Activated naive CD8-positive, alpha-beta T cell treated with anti-CD3 and anti-CD28 coated beads, Interleukin-2, amount 50 U/mL, for 24 hours (primary cell): ENCODE results near the gene PRSS2.
"Not testable (repeated sequence)": the region's sequence is repeated elsewhere in the genome, so short reads cannot be mapped to it uniquely, and the experiment has no call there.

Experiments used
- ATAC-seq: fragments of 150-1000 bp; cut with Tn5 transposase; one replicate; pipeline ENCODE4 v1.10.0; 2021
- DNase-seq: peaks from one replicate; pipeline ENCODE4 v3.0.0; 2021
- H3K27ac Mint-ChIP-seq: one replicate; pipeline ENCODE4 v1.8.0; 2021; ENCODE audit warnings: mild to moderate bottlenecking, mixed read lengths
- H3K27me3 Mint-ChIP-seq: one replicate; pipeline ENCODE4 v1.8.0; 2021; ENCODE audit warnings: mixed read lengths
- H3K36me3 Mint-ChIP-seq: one replicate; pipeline ENCODE4 v1.8.0; 2021; ENCODE audit warnings: low read depth, mixed read lengths
- H3K4me1 Mint-ChIP-seq: one replicate; pipeline ENCODE4 v1.8.0; 2021; ENCODE audit warnings: mixed read lengths
- H3K4me3 Mint-ChIP-seq: one replicate; pipeline ENCODE4 v1.8.0; 2021; ENCODE audit warnings: mild to moderate bottlenecking, moderate library complexity, mixed read lengths
- H3K9me3 Mint-ChIP-seq: one replicate; pipeline ENCODE4 v1.8.0; 2021; ENCODE audit warnings: mixed read lengths

The PRSS2 gene

DNA sequence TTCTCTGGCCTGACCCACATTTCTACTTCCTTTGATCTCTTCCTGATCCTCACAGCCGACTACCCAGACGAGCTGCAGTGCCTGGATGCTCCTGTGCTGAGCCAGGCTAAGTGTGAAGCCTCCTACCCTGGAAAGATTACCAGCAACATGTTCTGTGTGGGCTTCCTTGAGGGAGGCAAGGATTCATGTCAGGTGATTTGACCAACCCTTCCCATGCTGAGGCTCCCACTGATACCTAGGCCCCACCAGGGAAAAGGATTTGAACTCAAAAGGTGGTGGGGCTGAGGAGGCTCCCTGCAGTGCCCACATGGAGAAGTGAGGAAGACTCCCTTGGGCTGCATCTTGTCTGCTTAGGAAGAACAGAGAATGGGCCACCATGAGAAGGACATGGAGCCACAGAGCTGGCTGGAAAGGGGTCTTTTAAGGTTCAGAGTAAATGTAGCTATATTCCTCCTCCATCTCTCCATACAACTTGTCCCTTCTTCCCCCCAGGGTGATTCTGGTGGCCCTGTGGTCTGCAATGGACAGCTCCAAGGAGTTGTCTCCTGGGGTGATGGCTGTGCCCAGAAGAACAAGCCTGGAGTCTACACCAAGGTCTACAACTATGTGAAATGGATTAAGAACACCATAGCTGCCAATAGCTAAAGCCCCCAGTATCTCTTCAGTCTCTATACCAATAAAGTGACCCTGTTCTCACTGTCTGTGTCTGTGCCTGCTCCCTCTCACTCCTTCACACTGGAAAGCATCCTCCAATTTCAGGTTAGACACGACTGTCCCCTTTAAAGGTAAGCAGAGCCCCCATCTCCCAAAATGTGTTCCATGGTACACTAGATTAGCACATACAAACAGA lies 18.2 kb upstream of the PRSS2 start:
- Mint-ChIP-seq H3K27ac (no peak overlapping the region), H3K36me3 (no peaks in the 10 kb centered on the region), H3K4me1 (no peaks in the 10 kb centered on the region), H3K9me3 (no peaks in the 10 kb centered on the region), H3K4me3 (no peak overlapping the region), H3K27me3 (no peaks in the 10 kb centered on the region)
- DNase-seq (no peak), ATAC-seq (no peak)

- no peak for ATAC-seq
- no peaks in the 10 kb centered on the region for H3K4me1 Mint-ChIP-seq
- no peak overlapping the region for H3K27ac Mint-ChIP-seq
- no peaks in the 10 kb centered on the region for H3K36me3 Mint-ChIP-seq
- no peak for DNase-seq
- H3K27me3 Mint-ChIP-seq = no peaks in the 10 kb centered on the region
- H3K4me3 Mint-ChIP-seq = no peak overlapping the region
- H3K9me3 Mint-ChIP-seq = no peaks in the 10 kb centered on the region
Observed at GRCh38 chr7:142753366-142753765, 17.4 kb upstream of the PRSS2 start.

- not testable (repeated sequence) for H3K4me1 Mint-ChIP-seq, H3K4me3 Mint-ChIP-seq, H3K9me3 Mint-ChIP-seq, H3K27me3 Mint-ChIP-seq, ATAC-seq, H3K27ac Mint-ChIP-seq, DNase-seq, H3K36me3 Mint-ChIP-seq
Observed at GRCh38 chr7:142753925-142754491, 16.8 kb upstream of the PRSS2 start.

DNA sequence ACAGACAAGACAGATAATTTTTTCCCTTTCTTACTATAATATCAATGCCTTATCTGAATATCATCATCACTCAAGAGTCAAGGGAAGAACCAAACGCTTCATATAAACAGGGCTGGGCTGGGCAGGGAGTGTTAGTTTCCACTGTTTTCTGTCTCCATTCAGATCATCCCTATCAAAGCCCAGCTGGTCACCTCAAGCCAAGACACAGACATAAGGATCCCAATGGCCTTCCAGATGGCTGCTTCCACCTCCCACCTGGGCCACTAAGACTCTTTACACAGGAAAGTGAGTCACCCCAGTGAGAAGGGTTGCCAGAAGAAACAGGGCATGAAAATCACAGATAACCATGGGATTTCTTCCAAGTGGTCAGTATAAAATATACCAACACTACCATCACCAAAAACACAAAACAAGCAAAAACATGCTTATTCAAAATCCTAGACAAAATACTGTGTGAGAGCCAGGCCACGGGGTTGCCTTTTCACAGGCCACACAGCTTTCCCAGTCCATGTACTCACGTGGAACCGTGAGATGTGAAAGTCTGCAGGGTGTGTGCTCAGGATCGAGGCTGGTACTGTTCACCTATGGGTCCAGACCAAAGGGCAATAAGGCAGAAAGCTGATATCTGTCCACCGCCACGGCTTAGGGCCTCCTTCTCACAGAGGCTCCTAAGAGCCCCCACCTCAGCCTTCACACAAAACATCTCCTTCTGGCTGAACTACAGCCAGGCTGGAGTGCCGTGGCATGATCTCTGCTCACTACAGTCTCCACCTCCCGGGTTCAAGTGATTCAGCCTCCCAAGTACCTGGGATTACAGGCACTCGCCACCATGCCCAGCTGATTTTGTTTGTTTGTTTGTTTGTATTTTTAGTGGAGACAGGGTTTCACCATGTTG lies 15.8 kb upstream of the PRSS2 start:
- H3K4me3 Mint-ChIP-seq = no peak overlapping the region
- no peaks in the 10 kb centered on the region for H3K4me1 Mint-ChIP-seq

DNA sequence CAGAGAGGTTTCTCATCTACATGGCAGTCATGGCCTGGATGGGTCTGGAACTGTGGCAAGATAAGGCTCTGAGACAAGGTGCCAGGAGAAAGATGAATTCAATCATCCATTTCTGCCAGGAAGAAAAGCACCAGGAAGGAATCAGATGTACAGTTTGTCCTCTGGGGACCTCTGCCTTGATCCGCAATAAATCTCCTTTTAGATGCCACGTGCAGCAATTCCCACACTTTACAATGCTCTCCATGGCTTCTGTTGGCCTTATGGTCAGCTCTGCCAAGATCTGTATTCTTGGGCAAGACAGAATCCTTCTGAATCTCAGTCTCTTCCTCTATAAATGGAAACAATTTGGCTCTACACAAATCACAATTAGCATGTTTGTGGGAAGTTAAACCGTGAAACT lies 12.5 kb upstream of the PRSS2 start:
- H3K4me3 Mint-ChIP-seq, H3K27ac Mint-ChIP-seq, H3K36me3 Mint-ChIP-seq, H3K9me3 Mint-ChIP-seq, DNase-seq, H3K27me3 Mint-ChIP-seq, ATAC-seq, H3K4me1 Mint-ChIP-seq: not testable (repeated sequence)

More for the DNA sequence above, 15.8 kb upstream of the PRSS2 start:
- Mint-ChIP-seq H3K9me3 (no peaks in the 10 kb centered on the region), H3K27me3 (no peaks in the 10 kb centered on the region), H3K27ac (no peak overlapping the region), H3K36me3 (no peaks in the 10 kb centered on the region)
- DNase-seq (no peak), ATAC-seq (no peak)

DNA sequence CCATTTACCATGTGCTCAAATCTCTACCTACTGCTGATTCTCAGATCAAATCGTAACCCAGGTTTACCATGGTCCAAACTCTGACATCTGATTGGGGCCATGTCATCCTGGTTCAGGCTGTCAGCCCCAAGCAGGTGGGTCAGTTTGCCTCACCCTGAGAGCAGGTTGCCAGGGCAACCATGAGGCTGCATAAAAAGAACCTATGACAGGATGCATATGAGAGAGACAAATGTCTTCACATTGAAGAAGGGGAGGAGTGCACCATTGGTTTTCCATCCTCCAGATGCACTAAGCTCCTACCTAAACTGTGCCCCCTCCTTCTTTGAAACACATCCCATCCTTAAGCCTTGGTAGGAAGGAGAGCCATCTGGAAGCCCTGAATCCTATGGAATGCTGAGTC lies 11.3 kb upstream of the PRSS2 start:
- H3K36me3 Mint-ChIP-seq = no peaks in the 10 kb centered on the region
- no peak overlapping the region for H3K4me3 Mint-ChIP-seq
- H3K9me3 Mint-ChIP-seq = no peaks in the 10 kb centered on the region
- H3K27ac Mint-ChIP-seq = no peak overlapping the region
- ATAC-seq (no peak), DNase-seq (no peak)
- no peaks in the 10 kb centered on the region for H3K27me3 Mint-ChIP-seq
- H3K4me1 Mint-ChIP-seq = no peaks in the 10 kb centered on the region

DNA sequence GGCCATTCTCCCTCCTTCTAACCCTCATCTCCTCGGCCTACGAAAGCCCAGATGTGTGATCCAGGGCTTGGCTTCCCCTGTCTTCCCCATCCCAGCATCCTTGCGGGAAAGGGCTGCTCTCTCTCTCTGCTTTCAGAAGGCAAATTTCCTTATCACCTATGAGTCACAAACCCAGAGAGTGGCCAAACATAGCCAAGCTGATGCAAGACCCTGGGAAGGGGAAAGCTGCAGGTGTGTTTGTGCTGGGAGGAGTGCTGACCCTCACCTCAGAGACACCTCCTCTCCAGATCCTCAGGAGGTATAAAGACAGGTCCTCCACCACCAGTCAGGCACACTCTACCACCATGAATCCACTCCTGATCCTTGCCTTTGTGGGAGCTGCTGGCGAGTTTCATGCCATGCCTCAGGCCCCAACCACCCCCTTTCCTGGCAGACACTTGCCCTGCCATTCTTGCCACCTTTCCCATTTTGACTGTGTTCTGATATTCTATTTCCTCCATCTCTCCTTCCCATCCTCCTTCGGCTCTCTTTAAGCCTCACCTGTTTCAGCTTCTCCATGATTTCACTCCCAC lies 10.6 kb upstream of the PRSS2 start:
- Mint-ChIP-seq H3K27me3 (no peaks in the 10 kb centered on the region), H3K36me3 (no peaks in the 10 kb centered on the region), H3K9me3 (no peaks in the 10 kb centered on the region), H3K4me3 (no peak overlapping the region), H3K4me1 (no peaks in the 10 kb centered on the region), H3K27ac (no peak overlapping the region)
- DNase-seq (no peak), ATAC-seq (no peak)

DNA sequence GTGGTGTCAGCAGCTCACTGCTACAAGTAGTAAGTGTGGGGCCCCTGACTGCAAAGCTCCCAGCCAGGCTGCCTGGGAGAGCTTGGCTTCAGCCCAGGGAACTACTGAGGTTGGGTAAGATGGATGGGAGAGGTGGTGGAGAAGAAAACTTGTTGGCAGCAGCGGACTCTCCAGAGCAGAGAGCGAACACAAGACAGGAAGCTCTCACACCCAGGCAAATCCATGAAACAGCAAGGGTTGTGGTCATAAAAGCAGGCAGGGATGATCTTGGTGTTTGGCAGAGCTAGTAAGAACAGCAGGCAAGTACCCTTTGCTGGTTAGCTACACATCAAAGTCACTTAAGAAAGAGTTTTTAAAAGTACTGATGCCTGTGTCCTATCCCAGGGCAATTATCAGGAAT lies 9.2 kb upstream of the PRSS2 start:
- DNase-seq, ATAC-seq, H3K27ac Mint-ChIP-seq, H3K4me1 Mint-ChIP-seq, H3K9me3 Mint-ChIP-seq, H3K4me3 Mint-ChIP-seq, H3K27me3 Mint-ChIP-seq, H3K36me3 Mint-ChIP-seq: not testable (repeated sequence)

DNA sequence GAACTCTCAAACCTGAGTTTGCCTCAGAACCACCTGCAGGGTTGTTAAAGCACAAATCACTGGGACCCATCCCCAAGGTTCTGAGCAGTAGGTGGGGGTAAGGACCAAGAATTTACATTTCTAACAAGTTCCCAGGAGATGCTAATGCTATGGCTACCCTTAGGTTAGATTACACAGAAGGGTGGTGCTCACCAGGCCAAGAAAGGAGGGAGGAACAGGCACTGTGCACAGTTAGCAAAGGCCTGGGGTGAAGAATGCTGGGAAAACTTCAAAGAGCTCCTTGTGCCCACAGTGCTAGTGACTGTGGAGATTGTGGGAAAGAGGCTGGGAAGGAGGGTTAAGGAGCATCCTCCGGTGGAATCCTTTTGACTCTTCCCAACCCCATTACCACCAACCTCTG lies 8.7 kb upstream of the PRSS2 start:
- Mint-ChIP-seq H3K4me1 (no peaks in the 10 kb centered on the region), H3K4me3 (no peak overlapping the region), H3K27me3 (no peaks in the 10 kb centered on the region), H3K36me3 (no peaks in the 10 kb centered on the region), H3K27ac (no peak overlapping the region), H3K9me3 (no peaks in the 10 kb centered on the region)
- ATAC-seq = no peak
- DNase-seq = no peak

DNA sequence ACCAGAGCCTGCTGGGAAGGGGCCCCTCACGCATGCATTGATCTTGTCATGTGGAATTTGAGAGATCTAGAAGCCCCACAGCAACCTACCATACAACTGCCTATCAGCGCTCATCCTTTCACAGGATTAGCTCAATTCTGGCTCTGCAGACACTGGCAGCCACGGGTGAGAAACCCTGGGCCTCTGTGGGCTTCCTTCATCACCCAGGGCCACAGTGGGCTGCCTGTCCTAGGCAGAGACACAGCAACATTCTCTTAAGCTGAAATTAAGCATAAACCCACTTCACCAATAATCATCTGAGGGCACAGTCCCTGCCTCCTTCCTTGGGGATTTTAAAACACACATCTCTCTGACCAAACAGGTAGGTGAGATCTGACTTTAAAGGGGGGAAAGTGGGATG lies 3.3 kb upstream of the PRSS2 start:
- H3K27ac Mint-ChIP-seq = no peak overlapping the region

GRCh38 chr7:142767861-142768260 lies 2.9 kb upstream of the PRSS2 start:
- no peak for ATAC-seq
- no peaks in the 10 kb centered on the region for H3K36me3 Mint-ChIP-seq

More for the DNA sequence above, 3.3 kb upstream of the PRSS2 start:
- Mint-ChIP-seq H3K27me3 (no peaks in the 10 kb centered on the region), H3K36me3 (no peaks in the 10 kb centered on the region), H3K4me3 (no peak overlapping the region), H3K9me3 (no peaks in the 10 kb centered on the region), H3K4me1 (peaks cover 12% of the 10 kb centered on the region)
- DNase-seq = no peak
- no peak for ATAC-seq

DNA sequence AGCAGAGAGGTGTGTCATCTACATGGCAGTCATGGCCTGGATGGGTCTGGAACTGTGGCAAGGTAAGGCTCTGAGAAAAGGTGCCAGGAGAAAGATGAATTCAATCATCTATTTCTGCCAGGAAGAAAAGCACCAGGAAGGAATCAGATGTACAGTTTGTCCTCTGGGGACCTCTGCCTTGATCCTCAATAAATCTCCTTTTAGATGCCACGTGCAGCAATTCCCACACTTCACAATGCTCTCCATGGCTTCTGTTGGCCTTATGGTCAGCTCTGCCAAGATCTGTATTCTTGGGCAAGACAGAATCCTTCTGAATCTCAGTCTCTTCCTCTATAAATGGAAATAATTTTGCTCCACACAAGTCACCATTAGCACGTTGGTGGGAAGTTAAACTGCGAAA lies 1.9 kb upstream of the PRSS2 start:
- H3K9me3 Mint-ChIP-seq, H3K27ac Mint-ChIP-seq, H3K4me3 Mint-ChIP-seq, H3K27me3 Mint-ChIP-seq, DNase-seq, ATAC-seq, H3K36me3 Mint-ChIP-seq: not testable (repeated sequence)
- H3K4me1 Mint-ChIP-seq = peaks cover 12% of the 10 kb centered on the region

More at GRCh38 chr7:142767861-142768260, 2.9 kb upstream of the PRSS2 start:
- DNase-seq = no peak
- no peaks in the 10 kb centered on the region for H3K9me3 Mint-ChIP-seq
- H3K4me1 Mint-ChIP-seq = peaks cover 12% of the 10 kb centered on the region
- H3K27me3 Mint-ChIP-seq = no peaks in the 10 kb centered on the region
- no peak overlapping the region for H3K4me3 Mint-ChIP-seq
- no peak overlapping the region for H3K27ac Mint-ChIP-seq

GRCh38 chr7:142771353-142771723 lies 568 bp downstream of the PRSS2 start:
- Mint-ChIP-seq H3K27ac (no peak overlapping the region), H3K9me3 (no peaks in the 10 kb centered on the region), H3K4me1 (peaks cover 15% of the 10 kb centered on the region), H3K36me3 (no peaks in the 10 kb centered on the region), H3K4me3 (no peak overlapping the region), H3K27me3 (no peaks in the 10 kb centered on the region)
- DNase-seq (no peak), ATAC-seq (no peak)

DNA sequence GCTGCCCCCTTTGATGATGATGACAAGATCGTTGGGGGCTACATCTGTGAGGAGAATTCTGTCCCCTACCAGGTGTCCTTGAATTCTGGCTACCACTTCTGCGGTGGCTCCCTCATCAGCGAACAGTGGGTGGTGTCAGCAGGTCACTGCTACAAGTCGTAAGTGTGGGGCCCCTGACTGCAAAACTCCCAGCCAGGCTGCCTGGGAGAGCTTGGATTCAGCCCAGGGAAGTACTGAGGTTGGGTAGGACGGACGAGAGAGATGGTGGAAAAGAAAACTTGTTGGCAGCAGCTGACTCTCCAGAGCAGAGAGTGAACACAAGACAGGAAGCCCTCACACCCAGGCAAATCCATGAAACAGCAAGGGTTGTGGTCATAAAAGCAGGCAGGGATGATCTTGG lies 1.3 kb downstream of the PRSS2 start:
- Mint-ChIP-seq H3K27me3 (no peaks in the 10 kb centered on the region), H3K4me1 (peaks cover 15% of the 10 kb centered on the region), H3K36me3 (no peaks in the 10 kb centered on the region), H3K27ac (no peak overlapping the region), H3K9me3 (no peaks in the 10 kb centered on the region), H3K4me3 (no peak overlapping the region)
- DNase-seq (no peak), ATAC-seq (no peak)
